PC-9 (cell line): ENCODE data around the gene BFAR.

Source experiments
- EZH2 ChIP-seq: fragments of 200-600 bp; sonication (generic); IDR thresholded peaks from 2 replicates; pipeline ENCODE4 v1.8.0; 2017; ENCODE audit warnings: antibody characterized with exemption, low read depth
- TF ChIP-seq, protein P1 (sequence below): fragments of 200-600 bp; sonication (generic); conservative IDR thresholded peaks from 2 replicates; pipeline ENCODE4 v1.6.1; 2017; ENCODE audit warnings: mixed run types, antibody characterized with exemption, mild to moderate bottlenecking, moderate library complexity

DNA sequence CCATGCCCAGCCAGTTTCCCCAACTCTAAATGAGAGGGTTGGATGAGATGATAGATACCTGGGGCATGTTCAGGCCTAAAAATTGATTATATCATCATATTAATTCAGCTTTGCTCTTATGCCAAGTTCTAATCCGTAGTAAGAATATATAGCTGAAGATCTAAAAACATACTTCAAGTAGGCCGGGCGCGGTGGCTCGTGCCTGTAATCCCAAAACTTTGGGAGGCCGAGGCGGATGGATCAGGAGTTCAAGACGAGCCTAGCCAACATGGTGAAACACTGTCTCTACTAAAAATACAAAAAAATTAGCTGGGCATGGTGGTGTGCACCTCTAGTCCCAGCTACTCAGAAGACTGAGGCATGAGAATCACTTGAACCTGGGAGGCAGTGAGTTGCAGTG is 49.4 kb downstream of the BFAR start:
- TF ChIP-seq, protein P1, sequence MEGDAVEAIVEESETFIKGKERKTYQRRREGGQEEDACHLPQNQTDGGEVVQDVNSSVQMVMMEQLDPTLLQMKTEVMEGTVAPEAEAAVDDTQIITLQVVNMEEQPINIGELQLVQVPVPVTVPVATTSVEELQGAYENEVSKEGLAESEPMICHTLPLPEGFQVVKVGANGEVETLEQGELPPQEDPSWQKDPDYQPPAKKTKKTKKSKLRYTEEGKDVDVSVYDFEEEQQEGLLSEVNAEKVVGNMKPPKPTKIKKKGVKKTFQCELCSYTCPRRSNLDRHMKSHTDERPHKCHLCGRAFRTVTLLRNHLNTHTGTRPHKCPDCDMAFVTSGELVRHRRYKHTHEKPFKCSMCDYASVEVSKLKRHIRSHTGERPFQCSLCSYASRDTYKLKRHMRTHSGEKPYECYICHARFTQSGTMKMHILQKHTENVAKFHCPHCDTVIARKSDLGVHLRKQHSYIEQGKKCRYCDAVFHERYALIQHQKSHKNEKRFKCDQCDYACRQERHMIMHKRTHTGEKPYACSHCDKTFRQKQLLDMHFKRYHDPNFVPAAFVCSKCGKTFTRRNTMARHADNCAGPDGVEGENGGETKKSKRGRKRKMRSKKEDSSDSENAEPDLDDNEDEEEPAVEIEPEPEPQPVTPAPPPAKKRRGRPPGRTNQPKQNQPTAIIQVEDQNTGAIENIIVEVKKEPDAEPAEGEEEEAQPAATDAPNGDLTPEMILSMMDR, result no peak
- no peak for TF ChIP-seq EZH2
